Progenitor cell of endocrine pancreas (in vitro differentiated cells): Measurements from ENCODE around the gene TTLL6. TPM values are rescaled to one million over a fixed set of nuclear protein-coding genes. Genes with fewer than 3 reads are reported as not detected.

Experiments
- DNase-seq: peaks from one replicate; pipeline ENCODE4 v3.0.0; 2021; ENCODE audit warnings: low spot score; ENCODE audit not compliant: unreplicated experiment
- H3K27ac Mint-ChIP-seq: 2 replicates; pipeline ENCODE4 v1.8.0; 2021; ENCODE audit warnings: mild to moderate bottlenecking, moderate library complexity, mixed read lengths
- H3K27me3 Mint-ChIP-seq: 2 replicates; pipeline ENCODE4 v1.8.0; 2021; ENCODE audit warnings: mixed read lengths
- H3K36me3 Mint-ChIP-seq: 2 replicates; pipeline ENCODE4 v1.8.0; 2022; ENCODE audit warnings: mixed read lengths; ENCODE audit not compliant: insufficient read depth
- H3K4me1 Mint-ChIP-seq: 2 replicates; pipeline ENCODE4 v1.8.0; 2021; ENCODE audit warnings: low read depth, mixed read lengths
- H3K4me3 Mint-ChIP-seq: 2 replicates; pipeline ENCODE4 v1.8.0; 2021; ENCODE audit warnings: low read depth, mild to moderate bottlenecking, moderate library complexity, mixed read lengths
- H3K9me3 Mint-ChIP-seq: 2 replicates; pipeline ENCODE4 v1.8.0; 2021; ENCODE audit warnings: low read depth, mixed read lengths
- CTCF ChIP-seq: fragments of 200-600 bp; sonication (generic); IDR thresholded peaks from one replicate; pipeline ENCODE4 v1.5.0; 2021; ENCODE audit warnings: antibody characterized with exemption, mild to moderate bottlenecking; ENCODE audit not compliant: unreplicated experiment
- total RNA-seq: library from RNA; stranded (reverse); gene quantifications from 2 replicates; pipeline ENCODE4 v1.2.1, GENCODE V29; 2021

The TTLL6 gene
- total RNA-seq, 1 donor from 2014 or later = 4.0 TPM

GRCh38 chr17:48795444-48796162, 21.4 kb downstream of the TTLL6 start:
- no peak for DNase-seq
- Mint-ChIP-seq H3K4me3 (no peak overlapping the region), H3K27me3 (peaks cover 28% of the 10 kb centered on the region), H3K27ac (peak overlapping the region; percentile 82), H3K36me3 (no peaks in the 10 kb centered on the region), H3K4me1 (peaks cover 21% of the 10 kb centered on the region), H3K9me3 (no peaks in the 10 kb centered on the region)
- no peak for TF ChIP-seq CTCF

DNA sequence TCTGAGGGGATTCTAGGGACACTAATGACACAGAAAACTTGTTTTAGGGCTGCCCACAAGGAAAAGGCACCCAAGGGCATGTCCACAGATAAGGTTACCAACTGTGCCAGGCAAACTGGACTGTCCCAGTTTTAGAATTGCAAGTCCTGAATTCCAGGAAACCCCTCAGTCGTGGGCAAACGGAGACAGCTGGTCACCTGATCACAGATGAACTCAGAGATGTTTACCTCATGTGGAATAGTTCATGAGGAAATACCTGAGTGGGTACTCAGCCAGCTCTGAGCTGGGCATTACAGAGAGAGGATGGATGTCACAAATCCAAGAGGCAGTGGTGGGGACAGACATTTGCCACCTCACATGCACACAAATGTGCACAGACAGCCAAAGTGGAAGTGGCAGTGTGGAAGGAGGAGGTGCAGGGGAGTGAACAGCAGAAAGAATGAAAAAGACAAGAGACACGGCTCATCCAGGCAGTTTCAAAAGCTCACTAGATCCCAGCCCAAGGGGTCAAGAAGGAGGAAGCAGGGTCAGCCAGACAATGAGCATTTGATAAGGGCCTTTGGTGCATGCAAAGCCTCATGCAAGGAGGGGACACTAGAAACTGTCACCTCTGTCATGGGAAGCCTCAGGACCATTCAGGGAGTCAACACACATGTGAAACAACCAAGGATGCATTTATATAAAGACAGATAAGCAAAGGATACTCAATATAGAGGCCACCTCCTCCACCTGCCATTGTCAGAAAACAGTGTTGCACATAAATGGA, 24.8 kb downstream of the TTLL6 start:
- H3K27ac Mint-ChIP-seq = no peak overlapping the region
- no peak for TF ChIP-seq CTCF
- H3K27me3 Mint-ChIP-seq = peaks cover 51% of the 10 kb centered on the region
- DNase-seq = no peak
- H3K4me3 Mint-ChIP-seq = no peak overlapping the region
- peaks cover 13% of the 10 kb centered on the region for H3K4me1 Mint-ChIP-seq
- no peaks in the 10 kb centered on the region for H3K36me3 Mint-ChIP-seq
- H3K9me3 Mint-ChIP-seq = no peaks in the 10 kb centered on the region

DNA sequence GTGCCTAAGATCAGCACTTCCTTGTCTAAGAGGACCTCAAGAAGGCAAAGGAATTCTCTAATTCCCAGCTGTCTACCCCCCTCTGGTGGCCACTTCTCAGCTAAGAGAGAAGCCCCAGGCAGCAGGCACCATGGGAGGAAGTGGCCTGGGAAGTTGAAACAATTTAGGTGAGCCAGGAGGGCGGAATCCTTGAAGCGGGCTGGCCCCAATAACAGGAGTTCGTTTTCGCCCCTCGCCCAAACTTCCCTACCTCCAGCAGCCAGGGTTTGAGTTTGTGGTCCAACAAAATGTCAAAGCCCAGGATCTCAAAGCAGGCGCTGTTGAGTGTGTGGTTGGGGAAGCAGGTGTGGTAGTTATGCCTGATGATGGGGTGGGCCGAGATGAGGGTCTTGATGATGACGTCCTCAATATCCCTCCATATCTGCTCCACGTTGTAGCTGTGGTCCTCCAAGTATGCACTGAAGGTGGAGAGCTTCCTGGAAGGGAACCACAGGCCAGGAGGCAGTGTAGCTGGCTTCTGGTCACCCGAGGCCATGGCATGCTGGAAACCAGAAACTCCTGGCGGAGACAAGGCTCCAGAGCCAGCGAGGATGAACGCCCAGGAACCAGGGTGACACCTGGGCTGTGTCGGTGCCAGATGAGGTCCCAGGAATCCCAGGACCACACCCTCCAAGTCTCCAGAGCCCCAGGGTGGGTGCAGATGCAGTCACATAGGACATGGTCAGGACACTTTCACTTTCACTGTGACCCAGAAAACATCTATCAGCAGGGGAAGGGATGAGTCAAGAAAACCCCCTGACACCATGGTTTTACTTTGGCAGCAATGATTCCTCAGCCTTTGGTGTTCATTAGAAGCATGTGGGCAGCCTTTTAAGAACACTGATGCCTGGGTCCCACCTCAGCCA, 25.6 kb downstream of the TTLL6 start:
- peak; percentile 82 for TF ChIP-seq CTCF
- Mint-ChIP-seq H3K27me3 (peaks cover 55% of the 10 kb centered on the region), H3K36me3 (no peaks in the 10 kb centered on the region), H3K4me1 (peaks cover 13% of the 10 kb centered on the region), H3K4me3 (no peak overlapping the region), H3K9me3 (no peaks in the 10 kb centered on the region), H3K27ac (no peak overlapping the region)
- DNase-seq = peak; percentile 51

DNA sequence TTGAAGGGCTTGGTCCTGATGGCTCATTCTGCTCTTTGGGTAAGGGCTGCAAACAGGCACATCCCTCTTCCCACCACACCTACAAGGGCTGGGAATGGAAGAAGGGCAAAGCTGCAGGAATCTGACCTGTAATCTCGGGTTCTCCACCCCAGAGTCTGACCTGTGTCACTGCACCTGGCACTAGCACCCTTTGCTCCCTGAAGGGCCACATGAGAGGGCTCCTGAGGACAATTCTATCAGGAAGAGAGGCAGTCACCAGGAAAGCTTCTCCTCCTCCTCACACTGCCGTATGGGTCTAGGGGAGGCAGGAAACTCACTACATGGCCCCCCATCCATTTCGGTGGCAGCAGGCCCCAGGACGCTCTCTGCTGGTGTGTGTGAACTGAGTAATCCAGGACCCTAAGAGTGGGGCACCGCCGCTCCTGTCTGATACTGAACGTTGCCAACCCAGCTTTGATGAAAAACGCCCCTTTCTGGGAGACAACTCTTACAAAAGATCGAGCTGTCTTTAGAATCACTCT, 26.4 kb downstream of the TTLL6 start:
- Mint-ChIP-seq H3K36me3 (no peaks in the 10 kb centered on the region), H3K4me3 (no peak overlapping the region), H3K27me3 (peaks cover 61% of the 10 kb centered on the region), H3K9me3 (no peaks in the 10 kb centered on the region), H3K27ac (no peak overlapping the region), H3K4me1 (peaks cover 8% of the 10 kb centered on the region)
- TF ChIP-seq CTCF = no peak
- no peak for DNase-seq

GRCh38 chr17:48787828-48788227, 29.2 kb downstream of the TTLL6 start:
- peaks cover 2% of the 10 kb centered on the region for H3K36me3 Mint-ChIP-seq
- no peak overlapping the region for H3K4me3 Mint-ChIP-seq
- peaks cover 64% of the 10 kb centered on the region for H3K27me3 Mint-ChIP-seq
- H3K4me1 Mint-ChIP-seq = no peaks in the 10 kb centered on the region
- no peak for TF ChIP-seq CTCF
- no peaks in the 10 kb centered on the region for H3K9me3 Mint-ChIP-seq
- DNase-seq = no peak
- H3K27ac Mint-ChIP-seq = no peak overlapping the region
